CD4-positive, alpha-beta memory T cell (primary cell): Measurements from ENCODE around the gene EMILIN3. TPM values are rescaled to one million over a fixed set of nuclear protein-coding genes. Genes with fewer than 3 reads are reported as not detected.
A peak's percentile ranks its signal among the peaks of the same experiment; 100 is the strongest.
"Not testable (repeated sequence)": the region's sequence is repeated elsewhere in the genome, so short reads cannot be mapped to it uniquely, and the experiment has no call there.

ENCODE experiments used
- CTCF ChIA-PET: fragments of 350-600 bp; sonication (Branson Sonifier 250); formaldehyde crosslinking; loops from one replicate; lab custom pipeline; 2021; ENCODE audit warnings: inconsistent platforms; ENCODE audit not compliant: partially characterized antibody; lab: Charles Lee
- POLR2A ChIA-PET: fragments of 350-600 bp; sonication (Branson Sonifier 250); formaldehyde crosslinking; loops from one replicate; lab custom pipeline; 2021; ENCODE audit not compliant: partially characterized antibody; lab: Charles Lee
- DNase-seq, 5 donors: peaks; one replicate each; pipeline versions ENCODE4 v3.0.0 to v3.0.0-alpha.2; 2020 to 2022; ENCODE audit warnings: mixed read lengths in 1 of 5
- H3K27ac ChIP-seq: one replicate; pipeline ENCODE4 v1.7.0; 2013; ENCODE audit warnings: low read depth, low read length
- H3K27me3 ChIP-seq: 2 replicates; pipeline ENCODE4 v1.7.0; 2013; ENCODE audit warnings: mild to moderate bottlenecking, low read length, moderate library complexity; ENCODE audit not compliant: insufficient read depth
- H3K36me3 ChIP-seq: 2 replicates; pipeline ENCODE4 v1.7.0; 2013; ENCODE audit warnings: mild to moderate bottlenecking, low read length, moderate library complexity; ENCODE audit not compliant: insufficient read depth
- H3K4me1 ChIP-seq: 2 replicates; pipeline ENCODE4 v1.7.0; 2013; ENCODE audit warnings: mild to moderate bottlenecking, low read length, moderate library complexity; ENCODE audit not compliant: insufficient read depth
- H3K4me3 ChIP-seq, 2 donors: one replicate each; pipeline ENCODE4 v1.7.0; 2013; ENCODE audit warnings: low read length in 2 of 2, mild to moderate bottlenecking in 1 of 2
- H3K9me3 ChIP-seq, 2 donors: one replicate each; pipeline ENCODE4 v1.7.0; 2013; ENCODE audit warnings: low read length in 2 of 2, control low read depth in 1 of 2; ENCODE audit not compliant: control insufficient read depth in 1 of 2
- H3K27ac Mint-ChIP-seq, 7 donors: one replicate each; pipeline ENCODE4 v1.8.0; 2020 to 2021; ENCODE audit warnings: mixed read lengths in 7 of 7, mild to moderate bottlenecking in 6 of 7, inconsistent platforms in 3 of 7, moderate library complexity in 3 of 7
- H3K27me3 Mint-ChIP-seq, 2 donors: one replicate each; pipeline ENCODE4 v1.8.0; 2020 to 2021; ENCODE audit warnings: mixed read lengths in 2 of 2
- H3K36me3 Mint-ChIP-seq, 2 donors: one replicate each; pipeline ENCODE4 v1.8.0; 2020 to 2021; ENCODE audit warnings: mixed read lengths in 2 of 2, inconsistent platforms in 1 of 2, mild to moderate bottlenecking in 1 of 2
- H3K4me1 Mint-ChIP-seq, 4 donors: one replicate each; pipeline ENCODE4 v1.8.0; 2020 to 2021; ENCODE audit warnings: mixed read lengths in 4 of 4, mild to moderate bottlenecking in 1 of 4
- H3K4me3 Mint-ChIP-seq, 8 donors: one replicate each; pipeline ENCODE4 v1.8.0; 2020 to 2021; ENCODE audit warnings: mixed read lengths in 8 of 8, mild to moderate bottlenecking in 7 of 8, moderate library complexity in 6 of 8, inconsistent platforms in 3 of 8
- H3K9me3 Mint-ChIP-seq, 8 donors: one replicate each; pipeline ENCODE4 v1.8.0; 2020 to 2021; ENCODE audit warnings: mixed read lengths in 8 of 8, mild to moderate bottlenecking in 5 of 8, inconsistent platforms in 3 of 8, moderate library complexity in 1 of 8
- intact Hi-C: fragments of 100-400 bp; cut with micrococcal nuclease; formaldehyde crosslinking; loops from one replicate; pipeline ENCODE4 v1.15.1; 2023
- polyA plus RNA-seq, 2 donors: library from polyadenylated mRNA; unstranded; fragments of 300-500 nt; fragmentation: Illumina TruSeq; gene quantifications; one replicate each; pipeline ENCODE4 v1.2.3, GENCODE V29; 2021
- total RNA-seq, 2 experiments: library from RNA; stranded (reverse); gene quantifications; one replicate each; pipeline ENCODE4 v1.2.3, GENCODE V29; 2021

EMILIN3 gene
- total and polyA plus RNA-seq, 4 experiments from 2014 or later: not detected

DNA sequence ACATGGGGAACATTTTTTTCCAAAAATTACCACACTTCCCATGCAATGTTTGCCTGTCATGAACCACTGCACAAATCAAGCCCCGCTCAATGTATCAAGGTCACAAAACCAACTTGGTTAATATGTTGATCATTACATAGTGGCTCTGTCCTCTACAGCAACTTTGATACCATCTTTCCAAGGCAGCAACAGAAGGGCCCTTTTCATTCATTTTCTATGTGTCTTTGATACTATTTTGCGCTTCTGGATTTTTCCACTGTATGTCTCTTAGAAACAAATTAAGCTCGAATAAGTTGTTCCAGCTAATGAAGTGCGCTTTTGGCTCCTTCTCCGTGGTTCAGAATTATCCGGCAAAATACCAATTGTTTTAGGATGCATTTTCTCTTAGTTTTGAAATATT lies 50.6 kb downstream of the EMILIN3 start:
- intact Hi-C loops: loop anchor here (2.0 to 5.0 kb wide), 3 partner anchors 25 to 303 kb away; partner anchors contain the start of genes CHD6 and LPIN3
- Histone ChIP-seq H3K4me1 (peaks cover 16% of the 10 kb centered on the region), H3K27ac (no peak overlapping the region), H3K4me3 (no peak overlapping the region), H3K9me3 (no peaks in the 10 kb centered on the region), H3K36me3 (no peaks in the 10 kb centered on the region), H3K27me3 (no peaks in the 10 kb centered on the region)
- Mint-ChIP-seq H3K27ac (peak overlapping the region in 3 of 7 donors; percentile 49 to 65 (median 56)), H3K36me3 (no peaks in the 10 kb centered on the region), H3K27me3 (no peaks in the 10 kb centered on the region), H3K4me3 (peak overlapping the region; percentile 85 to 90 (median 87)), H3K9me3 (no peaks in the 10 kb centered on the region), H3K4me1 (peaks cover 7 to 27% (median 18%) of the 10 kb centered on the region in 4 donors)
- ChIA-PET POLR2A (interaction anchor here (1.1 to 1.8 kb wide), 2 partner anchors 14 to 178 kb away, joined by 3 to 10 read pairs; partner anchors contain the start of gene PLCG1), CTCF (interaction anchor here (1.2 to 2.0 kb wide), 3 partner anchors 23 to 181 kb away, joined by 4 to 10 read pairs (median 6); partner anchors contain the start of gene LPIN3)
- no peak for DNase-seq

DNA sequence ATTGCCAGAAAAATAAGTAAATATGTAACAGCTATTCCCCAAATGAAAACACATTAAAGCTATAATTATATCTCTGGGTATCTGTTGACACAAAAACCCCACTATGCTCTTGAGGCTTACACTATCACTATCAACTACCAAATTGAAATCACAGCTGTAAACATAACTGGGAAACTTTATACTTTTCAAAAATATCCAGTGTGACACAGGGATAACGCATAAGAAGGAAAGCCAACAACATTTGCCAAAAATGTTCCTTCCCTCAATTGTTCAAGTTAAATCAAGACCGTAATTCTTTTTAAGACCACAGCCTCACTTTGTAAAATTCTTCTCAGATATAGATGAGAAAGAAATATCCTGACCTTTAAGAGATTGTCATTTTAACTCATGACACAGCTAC lies 52.2 kb downstream of the EMILIN3 start:
- H3K27ac Mint-ChIP-seq: no peak overlapping the region
- H3K27me3 ChIP-seq: no peaks in the 10 kb centered on the region
- no peaks in the 10 kb centered on the region for H3K9me3 Mint-ChIP-seq
- no peak overlapping the region for H3K27ac ChIP-seq
- no peaks in the 10 kb centered on the region for H3K9me3 ChIP-seq
- no peak for DNase-seq
- intact Hi-C loops: no loop called here
- POLR2A ChIA-PET: no interaction called here
- no peaks in the 10 kb centered on the region for H3K36me3 ChIP-seq
- peaks cover 0 to 5% of the 10 kb centered on the region in 2 donors for H3K36me3 Mint-ChIP-seq
- CTCF ChIA-PET: interaction anchor here (1.2 to 1.9 kb wide), 4 partner anchors 26 to 346 kb away, joined by 3 to 6 read pairs (median 4); partner anchors contain the start of gene LPIN3
- H3K4me1 ChIP-seq: peaks cover 16% of the 10 kb centered on the region
- peak overlapping the region in 1 of 8 donors; percentile 69 for H3K4me3 Mint-ChIP-seq
- H3K4me1 Mint-ChIP-seq: peaks cover 7 to 24% (median 19%) of the 10 kb centered on the region in 4 donors
- no peaks in the 10 kb centered on the region for H3K27me3 Mint-ChIP-seq
- no peak overlapping the region for H3K4me3 ChIP-seq

DNA sequence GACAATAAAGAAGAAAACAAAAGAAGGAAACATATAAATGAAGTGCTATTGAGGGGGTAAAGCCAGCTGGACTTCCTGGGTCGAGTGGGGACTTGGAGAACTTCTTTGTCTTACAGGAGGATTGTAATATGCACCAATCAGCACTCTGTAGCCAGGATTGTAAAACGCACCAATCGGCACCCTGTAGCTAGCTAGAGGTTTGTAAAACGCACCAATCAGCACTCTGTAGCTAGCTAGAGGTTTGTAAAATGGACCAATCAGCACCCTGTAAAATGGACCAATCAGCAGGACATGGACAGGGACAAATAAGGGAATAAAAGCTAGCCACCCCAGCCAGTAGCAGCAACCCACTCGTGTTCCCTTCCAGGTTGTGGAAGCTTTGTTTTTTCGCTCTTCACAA lies 54.6 kb downstream of the EMILIN3 start:
- H3K27me3 Mint-ChIP-seq, POLR2A ChIA-PET, H3K9me3 Mint-ChIP-seq, H3K27ac Mint-ChIP-seq, H3K27ac ChIP-seq, DNase-seq, H3K4me3 ChIP-seq, H3K36me3 Mint-ChIP-seq, intact Hi-C loops, H3K4me3 Mint-ChIP-seq, H3K9me3 ChIP-seq, H3K36me3 ChIP-seq, H3K27me3 ChIP-seq: not testable (repeated sequence)
- peaks cover 7 to 12% (median 11%) of the 10 kb centered on the region in 4 donors for H3K4me1 Mint-ChIP-seq
- CTCF ChIA-PET: interaction anchor here (1.6 to 2.3 kb wide), 3 partner anchors 9 to 177 kb away, joined by 3 to 9 read pairs (median 4); no protein-coding TSS in a partner anchor
- peaks cover 10% of the 10 kb centered on the region for H3K4me1 ChIP-seq

Other genes starting within 250 kb of the EMILIN3 start
- gene PLCG1, start 229.3 kb downstream of the EMILIN3 start, total RNA-seq: 100 to 1,000 TPM; 319 to 320 TPM
- gene PLCG1, start 229.3 kb downstream of the EMILIN3 start, polyA plus RNA-seq: 10 to 100 TPM; 22.8 to 68.7 TPM
- gene ZHX3, start 49.1 kb downstream of the EMILIN3 start, total RNA-seq: 1 to 10 TPM; 5.2 to 6.3 TPM
- gene ZHX3, start 49.1 kb downstream of the EMILIN3 start, polyA plus RNA-seq: 1 to 10 TPM; 2.4 to 5.7 TPM
- under 1 TPM; 0.11 to 0.17 TPM for gene LPIN3, start 26.0 kb downstream of the EMILIN3 start, total RNA-seq
- gene LPIN3, start 26.0 kb downstream of the EMILIN3 start, polyA plus RNA-seq: not detected